PC-3 (cell line): ENCODE measurements around the gene GRK3.
"Not testable (repeated sequence)": the region's sequence is repeated elsewhere in the genome, so short reads cannot be mapped to it uniquely, and the experiment has no call there.

ENCODE experiments used
- EZH2 ChIP-seq: fragments of 300-600 bp; sonication (generic); IDR thresholded peaks from one replicate; pipeline ENCODE4 v1.6.1; 2017; ENCODE audit warnings: antibody characterized with exemption, mild to moderate bottlenecking, low read length; ENCODE audit not compliant: unreplicated experiment
- TF ChIP-seq, protein P1 (sequence below): fragments of 300-600 bp; sonication (generic); conservative IDR thresholded peaks from 2 replicates; pipeline ENCODE4 v1.5.1; 2017; ENCODE audit warnings: antibody characterized with exemption, low read depth, mild to moderate bottlenecking, low read length

DNA sequence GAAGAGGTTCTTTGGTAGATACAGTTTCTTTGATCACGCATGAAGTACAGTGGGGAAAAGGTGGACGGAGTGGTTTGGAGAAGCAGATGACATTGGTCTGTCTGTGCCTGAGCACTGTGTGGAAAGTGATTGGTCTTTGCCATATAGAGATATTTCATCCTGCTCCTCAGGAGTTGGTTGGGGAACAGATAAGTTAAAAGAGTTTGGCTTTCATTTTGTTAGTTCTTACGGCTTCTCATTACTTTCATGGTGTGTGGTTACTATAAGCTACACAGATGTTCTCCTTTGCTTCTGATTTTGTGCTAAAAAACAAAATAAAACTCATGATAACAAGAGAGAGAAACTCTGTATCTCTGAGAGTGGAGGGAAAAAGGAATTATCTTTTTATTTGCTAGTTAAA, 40.7 kb downstream of the GRK3 start:
- TF ChIP-seq, protein P1, sequence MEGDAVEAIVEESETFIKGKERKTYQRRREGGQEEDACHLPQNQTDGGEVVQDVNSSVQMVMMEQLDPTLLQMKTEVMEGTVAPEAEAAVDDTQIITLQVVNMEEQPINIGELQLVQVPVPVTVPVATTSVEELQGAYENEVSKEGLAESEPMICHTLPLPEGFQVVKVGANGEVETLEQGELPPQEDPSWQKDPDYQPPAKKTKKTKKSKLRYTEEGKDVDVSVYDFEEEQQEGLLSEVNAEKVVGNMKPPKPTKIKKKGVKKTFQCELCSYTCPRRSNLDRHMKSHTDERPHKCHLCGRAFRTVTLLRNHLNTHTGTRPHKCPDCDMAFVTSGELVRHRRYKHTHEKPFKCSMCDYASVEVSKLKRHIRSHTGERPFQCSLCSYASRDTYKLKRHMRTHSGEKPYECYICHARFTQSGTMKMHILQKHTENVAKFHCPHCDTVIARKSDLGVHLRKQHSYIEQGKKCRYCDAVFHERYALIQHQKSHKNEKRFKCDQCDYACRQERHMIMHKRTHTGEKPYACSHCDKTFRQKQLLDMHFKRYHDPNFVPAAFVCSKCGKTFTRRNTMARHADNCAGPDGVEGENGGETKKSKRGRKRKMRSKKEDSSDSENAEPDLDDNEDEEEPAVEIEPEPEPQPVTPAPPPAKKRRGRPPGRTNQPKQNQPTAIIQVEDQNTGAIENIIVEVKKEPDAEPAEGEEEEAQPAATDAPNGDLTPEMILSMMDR, result not testable (repeated sequence)
- not testable (repeated sequence) for TF ChIP-seq EZH2
